ENCODE results near the gene ABTB2. TPM values are rescaled to one million over a fixed set of nuclear protein-coding genes. Genes with fewer than 3 reads are reported as not detected.

Gene ABTB2
- total and polyA plus RNA-seq, 2 experiments from 2014 or later, result 8.7 to 9.9 TPM

- Histone ChIP-seq H3K4me3 (no peak overlapping the region), H3K27me3 (replicated peaks; ENCODE audit: insufficient read depth) (no peaks in the 10 kb centered on the region), H3K27ac (no peak overlapping the region), H3K4me2 (ENCODE audit: unreplicated experiment) (no peak overlapping the region), H3K36me3 (ENCODE audit: low read depth) (no peaks in the 10 kb centered on the region), H3K79me2 (ENCODE audit: insufficient read depth) (0 out of 2 replicates have a peak, but pooled peaks cover 4% of the 10 kb centered on the region), H2AFZ (no peak overlapping the region), H3K9me3 (ENCODE audit: low read depth) (no peaks in the 10 kb centered on the region), H3K4me1 (ENCODE audit: insufficient read depth) (peaks cover 27% of the 10 kb centered on the region), H3K9ac (no peak overlapping the region), H3K9me2 (ENCODE audit: insufficient read depth) (no peaks in the 10 kb centered on the region), H3F3A (ENCODE audit: insufficient read depth) (peaks cover 19% of the 10 kb centered on the region; the same call in 1 of the 2 replicates), H4K20me1 (ENCODE audit: insufficient read depth) (no peaks in the 10 kb centered on the region; the same call in 1 of the 2 replicates)
- WGBS, 2 experiments (ENCODE audit: low coverage in 1 of 2, low lambda C conversion rate in 2 of 2, missing lambda C conversion rate in 2 of 2), result 71 to 76% methylated on average over 6 of the region's 6 CpGs
- no peak for TF ChIP-seq EZH2 (IDR thresholded peaks at IDR 0.05; ENCODE audit: insufficient read depth, poor library complexity, severe bottlenecking)
- no peak for TF ChIP-seq EZH2phosphoT487 (IDR thresholded peaks at IDR 0.05; ENCODE audit: insufficient read depth, low read depth)
- DNase-seq, result no peak
- in situ Hi-C loops (cut with MboI), result no loop called here
These were observed 151.2 kb downstream of the ABTB2 start for GRCh38 chr11:34206407-34207300.

GRCh38 chr11:34205326-34206035, 152.3 kb downstream of the ABTB2 start:
- TF ChIP-seq EZH2 (IDR thresholded peaks at IDR 0.05; ENCODE audit: insufficient read depth, poor library complexity, severe bottlenecking), result no peak
- H3K27ac ChIP-seq, result peak overlapping the region; percentile 11; the same call in 1 of the 2 replicates
- no peaks in the 10 kb centered on the region for H3K36me3 ChIP-seq (ENCODE audit: low read depth)
- 62% methylated on average over 4 of the region's 4 CpGs for WGBS, 2 experiments (ENCODE audit: low coverage in 1 of 2, low lambda C conversion rate in 2 of 2, missing lambda C conversion rate in 2 of 2)
- no peak for DNase-seq
- no peak overlapping the region for H3K9ac ChIP-seq
- no peak overlapping the region for H3K4me2 ChIP-seq (ENCODE audit: unreplicated experiment)
- H3K4me1 ChIP-seq (ENCODE audit: insufficient read depth), result peaks cover 27% of the 10 kb centered on the region
- H4K20me1 ChIP-seq (ENCODE audit: insufficient read depth), result no peaks in the 10 kb centered on the region
- no peak overlapping the region for H3K4me3 ChIP-seq
- H3K9me3 ChIP-seq (ENCODE audit: low read depth), result no peaks in the 10 kb centered on the region
- peaks cover 19% of the 10 kb centered on the region; the same call in 1 of the 2 replicates for H3F3A ChIP-seq (ENCODE audit: insufficient read depth)
- no peak overlapping the region for H2AFZ ChIP-seq
- H3K9me2 ChIP-seq (ENCODE audit: insufficient read depth), result no peaks in the 10 kb centered on the region
- H3K79me2 ChIP-seq (ENCODE audit: insufficient read depth), result 0 out of 2 replicates have a peak, but pooled peaks cover 4% of the 10 kb centered on the region
- in situ Hi-C loops (cut with MboI), result no loop called here
- no peaks in the 10 kb centered on the region for H3K27me3 ChIP-seq (replicated peaks; ENCODE audit: insufficient read depth)

- Histone ChIP-seq H4K20me1 (ENCODE audit: insufficient read depth) (no peaks in the 10 kb centered on the region), H3K27me3 (replicated peaks; ENCODE audit: insufficient read depth) (no peaks in the 10 kb centered on the region), H3F3A (ENCODE audit: insufficient read depth) (peaks cover 19% of the 10 kb centered on the region; the same call in 1 of the 2 replicates), H3K9me3 (ENCODE audit: low read depth) (no peaks in the 10 kb centered on the region), H3K4me1 (ENCODE audit: insufficient read depth) (peaks cover 27% of the 10 kb centered on the region), H3K36me3 (ENCODE audit: low read depth) (no peaks in the 10 kb centered on the region), H2AFZ (no peak overlapping the region), H3K4me3 (no peak overlapping the region), H3K79me2 (ENCODE audit: insufficient read depth) (0 out of 2 replicates have a peak, but pooled peaks cover 4% of the 10 kb centered on the region), H3K9ac (no peak overlapping the region), H3K27ac (peak overlapping the region; percentile 11; the same call in 1 of the 2 replicates), H3K4me2 (ENCODE audit: unreplicated experiment) (no peak overlapping the region), H3K9me2 (ENCODE audit: insufficient read depth) (no peaks in the 10 kb centered on the region)
- TF ChIP-seq EZH2phosphoT487 (IDR thresholded peaks at IDR 0.05; ENCODE audit: insufficient read depth, low read depth), result no peak
- no peak for TF ChIP-seq EZH2 (IDR thresholded peaks at IDR 0.05; ENCODE audit: insufficient read depth, poor library complexity, severe bottlenecking)
- WGBS, 2 experiments (ENCODE audit: low coverage in 1 of 2, low lambda C conversion rate in 2 of 2, missing lambda C conversion rate in 2 of 2), result 75 to 76% methylated on average over 19 of the region's 19 CpGs
- peak; percentile 63 for DNase-seq
- in situ Hi-C loops (cut with MboI), result no loop called here
These were observed 153.2 kb downstream of the ABTB2 start for GRCh38 chr11:34204396-34205279.

All from GM23248 (cell line).